MCF 10A (cell line): Measurements from ENCODE around the gene WWTR1. TPM values are rescaled to one million over a fixed set of nuclear protein-coding genes. Genes with fewer than 3 reads are reported as not detected.

Experiments
- BruUV-seq: library from RNA; stranded (reverse); fragments of 400-500 nt; replicated peaks from 2 replicates; lab custom pipeline; 2021; lab: Mats Ljungman, UMichigan
- CTCF ChIA-PET: fragments of 300-600 bp; sonication (Branson Sonifier 250); formaldehyde crosslinking; extraction: SDS; loops from one replicate; lab custom pipeline; 2021; ENCODE audit warnings: antibody characterized with exemption, inconsistent platforms; lab: Yijun Ruan, JAX
- POLR2A ChIA-PET: fragments of 300-600, 350-650 bp; sonication (Branson Sonifier 250); formaldehyde crosslinking; extraction: SDS; loops from one replicate; lab custom pipeline; 2020; ENCODE audit warnings: antibody characterized with exemption, inconsistent platforms; lab: Yijun Ruan, JAX
- DNase-seq: peaks from one replicate; pipeline ENCODE4 v3.0.0-alpha.2; 2018; ENCODE audit not compliant: unreplicated experiment
- H3K27ac Mint-ChIP-seq: one replicate; pipeline ENCODE4 v1.8.0; 2022; ENCODE audit warnings: mild to moderate bottlenecking, low read depth, mixed read lengths; ENCODE audit not compliant: unreplicated experiment
- H3K27me3 Mint-ChIP-seq: one replicate; pipeline ENCODE4 v1.8.0; 2022; ENCODE audit warnings: mixed read lengths; ENCODE audit not compliant: insufficient read depth, unreplicated experiment
- H3K36me3 Mint-ChIP-seq: one replicate; pipeline ENCODE4 v1.8.0; 2022; ENCODE audit warnings: mild to moderate bottlenecking, moderate library complexity, mixed read lengths; ENCODE audit not compliant: insufficient read depth, unreplicated experiment
- H3K4me1 Mint-ChIP-seq: one replicate; pipeline ENCODE4 v1.8.0; 2022; ENCODE audit warnings: mixed read lengths; ENCODE audit not compliant: insufficient read depth, unreplicated experiment
- H3K4me3 Mint-ChIP-seq: one replicate; pipeline ENCODE4 v1.8.0; 2022; ENCODE audit warnings: mild to moderate bottlenecking, moderate library complexity, mixed read lengths; ENCODE audit not compliant: unreplicated experiment
- H3K9me3 Mint-ChIP-seq: one replicate; pipeline ENCODE4 v1.8.0; 2022; ENCODE audit warnings: mixed read lengths; ENCODE audit not compliant: unreplicated experiment
- CTCF ChIP-seq: fragments of 200-600 bp; IDR thresholded peaks from one replicate; pipeline ENCODE4 v1.8.0; 2022; ENCODE audit warnings: antibody characterized with exemption, mild to moderate bottlenecking; ENCODE audit not compliant: unreplicated experiment
- intact Hi-C: fragments of 100-400 bp; cut with micrococcal nuclease; formaldehyde crosslinking; loops from 2 replicates; pipeline ENCODE4 v1.14.1; 2022
- total RNA-seq: library from RNA; stranded (reverse); gene quantifications from 2 replicates; pipeline ENCODE4 v1.2.3, GENCODE V29; 2022

WWTR1 gene
- total RNA-seq, 1 experiment from 2014 or later = 52.9 TPM

GRCh38 chr3:149547413-149547812 lies 110.4 kb downstream of the WWTR1 start:
- TSS peak; percentile 37 for BruUV-seq
- Mint-ChIP-seq H3K27ac (peak overlapping the region; percentile 94), H3K4me3 (peak overlapping the region; percentile 66), H3K27me3 (no peaks in the 10 kb centered on the region), H3K9me3 (no peaks in the 10 kb centered on the region), H3K36me3 (peaks cover 9% of the 10 kb centered on the region), H3K4me1 (peaks cover 23% of the 10 kb centered on the region)
- no peak for DNase-seq
- no peak for TF ChIP-seq CTCF
- ChIA-PET CTCF (interaction anchor here (0.6 to 2.7 kb wide), 9 partner anchors 16 to 261 kb away, joined by 3 to 12 read pairs (median 3); partner anchors contain the start of gene WWTR1), POLR2A (interaction anchor here (0.6 to 1.9 kb wide), 5 partner anchors 8 to 265 kb away, joined by 3 to 12 read pairs (median 3); partner anchors contain the start of genes RNF13 and WWTR1)
- intact Hi-C loops = no loop called here

GRCh38 chr3:149545049-149545448 lies 112.8 kb downstream of the WWTR1 start:
- Mint-ChIP-seq H3K27ac (peak overlapping the region; percentile 54), H3K4me3 (no peak overlapping the region), H3K36me3 (peaks cover 13% of the 10 kb centered on the region), H3K4me1 (peaks cover 35% of the 10 kb centered on the region), H3K27me3 (no peaks in the 10 kb centered on the region), H3K9me3 (no peaks in the 10 kb centered on the region)
- no peak for DNase-seq
- POLR2A ChIA-PET = interaction anchor here (0.9 to 1.1 kb wide), 2 partner anchors 78 to 112 kb away, joined by 3 to 4 read pairs; partner anchors contain the start of gene WWTR1
- BruUV-seq = no TSS peak
- TF ChIP-seq CTCF = no peak
- CTCF ChIA-PET = no interaction called here
- intact Hi-C loops = no loop called here

- H3K27me3 Mint-ChIP-seq = no peaks in the 10 kb centered on the region
- intact Hi-C loops = no loop called here
- BruUV-seq = no TSS peak
- ChIA-PET POLR2A (interaction anchor here (1.0 to 1.1 kb wide), 2 partner anchors 11 to 12 kb away, joined by 3 read pairs; no protein-coding TSS in a partner anchor), CTCF (interaction anchor here (1.7 kb wide), 1 partner anchor 174 kb away, joined by 5 read pairs; no protein-coding TSS in a partner anchor)
- H3K4me1 Mint-ChIP-seq = peaks cover 25% of the 10 kb centered on the region
- H3K4me3 Mint-ChIP-seq = no peak overlapping the region
- H3K27ac Mint-ChIP-seq = no peak overlapping the region
- H3K9me3 Mint-ChIP-seq = no peaks in the 10 kb centered on the region
- no peak for TF ChIP-seq CTCF
- peaks cover 15% of the 10 kb centered on the region for H3K36me3 Mint-ChIP-seq
- DNase-seq = no peak
These were observed 115.2 kb downstream of the WWTR1 start for GRCh38 chr3:149542375-149543312.

GRCh38 chr3:149541091-149541491 lies 116.7 kb downstream of the WWTR1 start:
- CTCF ChIA-PET = interaction anchor here (0.6 to 1.0 kb wide), 3 partner anchors 8 to 418 kb away, joined by 3 to 4 read pairs (median 3); no protein-coding TSS in a partner anchor
- no peaks in the 10 kb centered on the region for H3K27me3 Mint-ChIP-seq
- H3K4me3 Mint-ChIP-seq = no peak overlapping the region
- H3K36me3 Mint-ChIP-seq = peaks cover 15% of the 10 kb centered on the region
- no TSS peak for BruUV-seq
- no peak for TF ChIP-seq CTCF
- peaks cover 34% of the 10 kb centered on the region for H3K4me1 Mint-ChIP-seq
- peak overlapping the region; percentile 70 for H3K27ac Mint-ChIP-seq
- POLR2A ChIA-PET = interaction anchor here (0.6 to 1.7 kb wide), 5 partner anchors 14 to 279 kb away, joined by 3 to 12 read pairs (median 5); partner anchors contain the start of genes COMMD2 and WWTR1
- DNase-seq = no peak
- intact Hi-C loops = no loop called here
- H3K9me3 Mint-ChIP-seq = no peaks in the 10 kb centered on the region
